ENCODE results near the gene ZNRF1. TPM values are rescaled to one million over a fixed set of nuclear protein-coding genes. Genes with fewer than 3 reads are reported as not detected.
A peak's percentile ranks its signal among the peaks of the same experiment; 100 is the strongest.

Gene ZNRF1
- total RNA-seq, 6 experiments from 2014 or later, result 10.2 to 18.8 (median 11.1) TPM

DNA sequence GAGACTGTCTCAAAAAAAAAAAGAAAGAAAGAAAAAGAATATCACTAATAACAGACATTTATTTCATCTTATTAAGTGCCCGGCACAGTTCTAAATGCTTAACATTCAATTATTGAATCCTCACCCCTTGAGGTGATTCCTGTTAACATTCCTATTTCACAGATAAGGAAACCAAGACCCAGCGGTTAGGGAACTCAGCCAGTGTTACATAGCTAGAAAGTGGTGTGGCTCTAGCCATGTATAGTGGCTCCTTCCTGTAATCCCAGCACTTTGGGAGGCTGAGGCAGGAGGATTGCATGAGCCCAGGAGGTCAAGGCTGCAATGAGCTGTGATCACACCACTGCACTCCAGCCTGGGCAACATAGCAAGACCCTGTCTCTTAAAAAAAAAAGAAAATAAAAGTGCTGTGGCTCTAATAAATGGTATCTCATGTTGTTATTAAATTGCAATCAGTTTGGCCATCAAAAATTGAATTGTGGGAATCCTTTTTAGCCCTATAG, 28.1 kb downstream of the ZNRF1 start:
- no peaks in the 10 kb centered on the region for H3K36me3 ChIP-seq
- peak overlapping the region in 2 of 3 donors; percentile 47 to 74 for H3K27ac ChIP-seq
- no peak overlapping the region for H3K4me3 ChIP-seq
- H3K27me3 ChIP-seq, result no peaks in the 10 kb centered on the region
- TF ChIP-seq CTCF (IDR thresholded peaks at IDR 0.05) (no peak), POLR2A (IDR thresholded peaks at IDR 0.05) (no peak)
- DNase-seq (no peak), ATAC-seq (no peak)
- intact Hi-C loops (cut with DNase I), result no loop called here
- WGBS (ENCODE audit: insufficient coverage, low coverage, low lambda C conversion rate, missing lambda C conversion rate), result 100% methylated on average over 2 of the region's 2 CpGs
- peaks cover 0 to 12% (median 5%) of the 10 kb centered on the region in 4 donors for H3K4me1 ChIP-seq
- H3K9me3 ChIP-seq, result no peaks in the 10 kb centered on the region

GRCh38 chr16:75027520-75028300, 28.9 kb downstream of the ZNRF1 start:
- peak overlapping the region in 1 of 3 donors; percentile 74 for H3K27ac ChIP-seq
- no peaks in the 10 kb centered on the region for H3K9me3 ChIP-seq
- ATAC-seq (no peak), DNase-seq (no peak)
- no peak overlapping the region for H3K4me3 ChIP-seq
- TF ChIP-seq POLR2A (IDR thresholded peaks at IDR 0.05) (no peak), CTCF (IDR thresholded peaks at IDR 0.05) (no peak)
- H3K4me1 ChIP-seq, result peaks cover 0 to 12% (median 5%) of the 10 kb centered on the region in 4 donors
- intact Hi-C loops (cut with DNase I), result no loop called here
- no peaks in the 10 kb centered on the region for H3K27me3 ChIP-seq
- no peaks in the 10 kb centered on the region for H3K36me3 ChIP-seq
- whole genome bisulfite sequencing (ENCODE audit: insufficient coverage, low coverage, low lambda C conversion rate, missing lambda C conversion rate), result 74% methylated on average over 6 of the region's 6 CpGs

DNA sequence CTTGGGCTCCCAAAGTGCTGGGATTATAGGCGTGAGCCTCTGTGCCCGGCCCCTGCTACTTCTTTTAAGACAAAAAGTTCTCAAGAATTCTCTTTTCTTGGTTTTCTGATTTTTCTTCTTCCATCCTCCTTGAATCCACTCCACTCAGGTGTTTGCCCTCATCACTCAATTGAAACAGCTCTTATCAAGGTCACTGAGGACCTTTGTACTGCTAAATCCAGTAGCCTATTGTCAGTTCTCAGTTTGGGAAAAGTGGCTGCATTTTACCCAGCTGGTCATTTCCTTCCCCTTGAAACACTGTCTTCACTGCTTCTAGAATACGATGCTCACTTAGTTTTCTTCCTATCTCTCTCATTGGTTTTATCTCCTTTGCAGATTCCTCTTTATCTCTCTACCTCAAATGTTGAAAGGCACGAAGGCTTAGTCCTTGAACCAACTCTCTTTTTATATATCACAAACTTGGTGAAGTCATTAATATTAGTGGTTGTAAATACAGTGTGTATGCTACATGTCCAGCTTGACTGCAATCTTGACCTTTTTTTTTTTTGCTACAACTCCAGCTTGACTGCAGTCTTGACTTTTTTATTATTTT, 29.8 kb downstream of the ZNRF1 start:
- no peak overlapping the region for H3K27ac ChIP-seq
- 50% methylated on average over 2 of the region's 4 CpGs for WGBS (ENCODE audit: insufficient coverage, low coverage, low lambda C conversion rate, missing lambda C conversion rate)
- TF ChIP-seq CTCF (IDR thresholded peaks at IDR 0.05) (no peak), POLR2A (IDR thresholded peaks at IDR 0.05) (no peak)
- H3K4me1 ChIP-seq, result peaks cover 0 to 12% (median 5%) of the 10 kb centered on the region in 4 donors
- H3K27me3 ChIP-seq, result no peaks in the 10 kb centered on the region
- ATAC-seq, result peak; percentile 20 to 59 (median 35)
- no peaks in the 10 kb centered on the region for H3K36me3 ChIP-seq
- DNase-seq, result no peak
- intact Hi-C loops (cut with DNase I), result no loop called here
- no peak overlapping the region for H3K4me3 ChIP-seq
- H3K9me3 ChIP-seq, result no peaks in the 10 kb centered on the region

GRCh38 chr16:75029854-75030253, 31.0 kb downstream of the ZNRF1 start:
- Histone ChIP-seq H3K4me3 (no peak overlapping the region), H3K4me1 (peaks cover 0 to 12% (median 5%) of the 10 kb centered on the region in 4 donors), H3K27me3 (no peaks in the 10 kb centered on the region), H3K9me3 (no peaks in the 10 kb centered on the region), H3K36me3 (no peaks in the 10 kb centered on the region), H3K27ac (no peak overlapping the region)
- DNase-seq (no peak), ATAC-seq (no peak)
- intact Hi-C loops (cut with DNase I), result no loop called here
- TF ChIP-seq POLR2A (IDR thresholded peaks at IDR 0.05) (no peak), CTCF (IDR thresholded peaks at IDR 0.05) (no peak)

Measured in right lobe of liver (tissue), 6 donors.